Measurements from ENCODE around the gene HSPB9. TPM values are rescaled to one million over a fixed set of nuclear protein-coding genes. Genes with fewer than 3 reads are reported as not detected.

HSPB9 gene
- 0.48 TPM for polyA plus RNA-seq (2013, experiment 1 of 4)
- polyA plus RNA-seq (2013, experiment 2 of 4): not detected
- polyA plus RNA-seq (2013, experiment 3 of 4): not detected
- 0.28 TPM for polyA plus RNA-seq (2013, experiment 4 of 4)

- H3K4me1 ChIP-seq (ENCODE audit: control insufficient read depth, insufficient read depth, low read length): peaks cover 5% of the 10 kb centered on the region
- no peak within 1 kb of the TSS for H3K4me3 ChIP-seq (ENCODE audit: insufficient read depth, low read depth, low read length)
- H3K36me3 ChIP-seq (ENCODE audit: control insufficient read depth, insufficient read depth, low read length): peaks cover under 1% of the 10 kb centered on the region
- no peak within 1 kb of the TSS for H3K27ac ChIP-seq (ENCODE audit: insufficient read depth, low read depth, low read length, poor library complexity, severe bottlenecking)
- 74 to 80% methylated on average over 61 of the region's 61 CpGs for WGBS, 2 experiments
- H3K9me3 ChIP-seq (ENCODE audit: control insufficient read depth, low read length): no peaks in the 10 kb centered on the region
- no peaks in the 10 kb centered on the region for H3K27me3 ChIP-seq (ENCODE audit: control insufficient read depth, insufficient read depth, low read length, poor library complexity, severe bottlenecking)
These were observed at the start of gene HSPB9 for GRCh38 chr17:42122371-42123303. HSPB9 (plus strand) TSS chr17:42122804; CDS start chr17:42122851, 47 bp downstream.

GRCh38 chr17:42075789-42076188 is 46.8 kb upstream of the HSPB9 start:
- H3K4me1 ChIP-seq (ENCODE audit: control insufficient read depth, insufficient read depth, low read length): peaks cover 8% of the 10 kb centered on the region
- peaks cover 32% of the 10 kb centered on the region for H3K27me3 ChIP-seq (ENCODE audit: control insufficient read depth, insufficient read depth, low read length, poor library complexity, severe bottlenecking)
- no peak overlapping the region for H3K27ac ChIP-seq (ENCODE audit: insufficient read depth, low read depth, low read length, poor library complexity, severe bottlenecking)
- no peak overlapping the region for H3K4me3 ChIP-seq (ENCODE audit: insufficient read depth, low read depth, low read length)
- no peaks in the 10 kb centered on the region for H3K9me3 ChIP-seq (ENCODE audit: control insufficient read depth, low read length)
- 87 to 88% methylated on average over 6 of the region's 6 CpGs for whole genome bisulfite sequencing, 2 experiments
- no peaks in the 10 kb centered on the region for H3K36me3 ChIP-seq (ENCODE audit: control insufficient read depth, insufficient read depth, low read length)

GRCh38 chr17:42076797-42077559 is 45.6 kb upstream of the HSPB9 start:
- Histone ChIP-seq H3K36me3 (ENCODE audit: control insufficient read depth, insufficient read depth, low read length) (no peaks in the 10 kb centered on the region), H3K4me1 (ENCODE audit: control insufficient read depth, insufficient read depth, low read length) (peaks cover 8% of the 10 kb centered on the region), H3K27ac (ENCODE audit: insufficient read depth, low read depth, low read length, poor library complexity, severe bottlenecking) (no peak overlapping the region), H3K4me3 (ENCODE audit: insufficient read depth, low read depth, low read length) (no peak overlapping the region), H3K27me3 (ENCODE audit: control insufficient read depth, insufficient read depth, low read length, poor library complexity, severe bottlenecking) (peaks cover 21% of the 10 kb centered on the region), H3K9me3 (ENCODE audit: control insufficient read depth, low read length) (no peaks in the 10 kb centered on the region)
- 88 to 92% methylated on average over 3 to 4 of the region's 4 CpGs for WGBS, 2 experiments

GRCh38 chr17:42077755-42078154 is 44.8 kb upstream of the HSPB9 start:
- WGBS, 2 experiments: 74 to 82% methylated on average over 5 of the region's 5 CpGs
- H3K36me3 ChIP-seq (ENCODE audit: control insufficient read depth, insufficient read depth, low read length): no peaks in the 10 kb centered on the region

DNA sequence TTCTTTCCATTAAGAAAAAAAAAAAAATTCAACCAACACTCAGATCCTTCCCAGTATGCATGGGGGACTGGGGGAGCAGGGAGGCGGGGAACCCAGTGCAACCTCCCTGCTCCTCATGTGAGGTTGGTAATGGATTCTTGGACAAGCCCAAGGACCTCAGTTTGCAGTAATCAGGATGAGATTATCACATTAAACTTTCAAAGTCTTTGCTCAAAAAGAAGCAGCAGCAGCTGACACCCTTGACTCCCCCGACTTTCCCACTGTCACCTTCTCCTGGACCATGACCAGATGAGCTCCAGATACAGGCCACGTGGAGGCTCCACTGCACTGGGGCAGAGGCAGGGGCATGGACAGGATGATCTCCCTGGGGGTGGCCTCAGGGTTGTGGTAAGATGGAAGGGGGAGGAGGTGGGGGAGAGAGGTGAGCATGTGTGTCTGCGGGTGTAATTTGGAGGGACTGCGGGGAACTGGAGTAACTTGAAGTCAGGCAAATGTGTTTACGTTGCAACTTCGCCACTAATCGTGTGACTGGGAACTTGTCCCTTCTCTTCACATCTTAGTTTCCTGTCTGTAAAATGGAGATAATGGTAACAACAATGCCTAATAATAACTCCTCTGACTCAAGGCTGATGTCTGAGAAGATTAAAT is 44.1 kb upstream of the HSPB9 start:
- H3K9me3 ChIP-seq (ENCODE audit: control insufficient read depth, low read length): no peaks in the 10 kb centered on the region
- H3K4me1 ChIP-seq (ENCODE audit: control insufficient read depth, insufficient read depth, low read length): peaks cover 8% of the 10 kb centered on the region
- peaks cover 5% of the 10 kb centered on the region for H3K27me3 ChIP-seq (ENCODE audit: control insufficient read depth, insufficient read depth, low read length, poor library complexity, severe bottlenecking)
- WGBS, 2 experiments: 90 to 91% methylated on average over 8 of the region's 8 CpGs
- H3K36me3 ChIP-seq (ENCODE audit: control insufficient read depth, insufficient read depth, low read length): no peaks in the 10 kb centered on the region
- no peak overlapping the region for H3K27ac ChIP-seq (ENCODE audit: insufficient read depth, low read depth, low read length, poor library complexity, severe bottlenecking)
- H3K4me3 ChIP-seq (ENCODE audit: insufficient read depth, low read depth, low read length): no peak overlapping the region

More at GRCh38 chr17:42077755-42078154, 44.8 kb upstream of the HSPB9 start:
- Histone ChIP-seq H3K27me3 (ENCODE audit: control insufficient read depth, insufficient read depth, low read length, poor library complexity, severe bottlenecking) (peaks cover 13% of the 10 kb centered on the region), H3K4me3 (ENCODE audit: insufficient read depth, low read depth, low read length) (no peak overlapping the region), H3K27ac (ENCODE audit: insufficient read depth, low read depth, low read length, poor library complexity, severe bottlenecking) (no peak overlapping the region), H3K4me1 (ENCODE audit: control insufficient read depth, insufficient read depth, low read length) (peaks cover 8% of the 10 kb centered on the region), H3K9me3 (ENCODE audit: control insufficient read depth, low read length) (no peaks in the 10 kb centered on the region)

GRCh38 chr17:42079541-42079940 is 43.1 kb upstream of the HSPB9 start:
- Histone ChIP-seq H3K27ac (ENCODE audit: insufficient read depth, low read depth, low read length, poor library complexity, severe bottlenecking) (no peak overlapping the region), H3K27me3 (ENCODE audit: control insufficient read depth, insufficient read depth, low read length, poor library complexity, severe bottlenecking) (no peaks in the 10 kb centered on the region), H3K9me3 (ENCODE audit: control insufficient read depth, low read length) (no peaks in the 10 kb centered on the region), H3K4me3 (ENCODE audit: insufficient read depth, low read depth, low read length) (no peak overlapping the region), H3K36me3 (ENCODE audit: control insufficient read depth, insufficient read depth, low read length) (no peaks in the 10 kb centered on the region), H3K4me1 (ENCODE audit: control insufficient read depth, insufficient read depth, low read length) (peaks cover 8% of the 10 kb centered on the region)
- WGBS, 2 experiments: 89 to 92% methylated on average over 2 of the region's 2 CpGs

GRCh38 chr17:42081516-42082129 is 41.0 kb upstream of the HSPB9 start:
- H3K4me1 ChIP-seq (ENCODE audit: control insufficient read depth, insufficient read depth, low read length): peaks cover 8% of the 10 kb centered on the region
- no peaks in the 10 kb centered on the region for H3K36me3 ChIP-seq (ENCODE audit: control insufficient read depth, insufficient read depth, low read length)
- no peaks in the 10 kb centered on the region for H3K9me3 ChIP-seq (ENCODE audit: control insufficient read depth, low read length)
- H3K4me3 ChIP-seq (ENCODE audit: insufficient read depth, low read depth, low read length): no peak overlapping the region
- WGBS, 2 experiments: 93 to 94% methylated on average over 9 of the region's 9 CpGs
- H3K27ac ChIP-seq (ENCODE audit: insufficient read depth, low read depth, low read length, poor library complexity, severe bottlenecking): no peak overlapping the region
- no peaks in the 10 kb centered on the region for H3K27me3 ChIP-seq (ENCODE audit: control insufficient read depth, insufficient read depth, low read length, poor library complexity, severe bottlenecking)

DNA sequence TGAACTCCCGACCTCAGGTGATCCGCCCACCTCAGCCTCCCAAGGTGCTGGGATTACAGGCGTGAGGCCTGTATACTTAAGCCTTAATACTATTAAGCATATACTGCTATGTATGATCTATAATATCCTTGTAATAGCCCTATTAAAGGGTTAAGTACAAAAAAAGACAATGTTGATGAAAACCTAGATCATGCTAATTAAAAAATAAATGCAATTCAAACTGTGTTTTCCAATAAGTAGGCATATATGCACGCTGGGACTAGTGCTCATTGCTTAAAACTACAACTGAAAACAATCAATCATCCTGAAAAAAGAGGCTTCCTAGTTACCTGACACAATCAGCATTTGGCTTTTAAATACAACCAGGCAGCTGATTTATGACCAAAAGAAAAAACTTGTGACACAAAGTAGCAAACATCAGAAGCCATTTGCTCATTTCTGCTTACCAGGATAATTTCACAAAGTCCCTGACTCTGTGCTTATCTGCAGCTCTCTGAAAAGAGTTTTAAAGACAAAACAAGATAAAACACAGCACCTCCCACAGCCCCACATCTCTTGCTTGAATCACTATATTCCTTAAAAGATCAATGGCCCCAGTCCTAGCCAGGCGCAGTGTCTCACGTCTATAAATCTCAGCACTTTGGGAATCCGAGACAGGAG is 35.4 kb upstream of the HSPB9 start:
- H3K4me1 ChIP-seq (ENCODE audit: control insufficient read depth, insufficient read depth, low read length): no peaks in the 10 kb centered on the region
- no peaks in the 10 kb centered on the region for H3K36me3 ChIP-seq (ENCODE audit: control insufficient read depth, insufficient read depth, low read length)
- WGBS, 2 experiments: 89 to 93% methylated on average over 6 to 7 of the region's 7 CpGs
- H3K4me3 ChIP-seq (ENCODE audit: insufficient read depth, low read depth, low read length): no peak overlapping the region
- H3K9me3 ChIP-seq (ENCODE audit: control insufficient read depth, low read length): no peaks in the 10 kb centered on the region
- no peak overlapping the region for H3K27ac ChIP-seq (ENCODE audit: insufficient read depth, low read depth, low read length, poor library complexity, severe bottlenecking)
- no peaks in the 10 kb centered on the region for H3K27me3 ChIP-seq (ENCODE audit: control insufficient read depth, insufficient read depth, low read length, poor library complexity, severe bottlenecking)

All from ectodermal cell (in vitro differentiated cells).